ENCODE measurements around the gene GEMIN8. TPM values are rescaled to one million over a fixed set of nuclear protein-coding genes. Genes with fewer than 3 reads are reported as not detected.

The GEMIN8 gene
- total and polyA plus RNA-seq, 2 of the 8 experiments (the other 6 are each of a cell fraction or from before 2014, with no cell fraction given), result 18.2 to 31.4 TPM

GRCh38 chrX:14043209-14043608 is 13.5 kb upstream of the GEMIN8 start:
- no peak overlapping the region for H4K5ac ChIP-seq (ENCODE audit: insufficient read length, low read depth, low read length)
- TF ChIP-seq SIX5 (IDR thresholded peaks at IDR 0.05; ENCODE audit: low read depth, low read length) (no peak), YY1 (IDR thresholded peaks at IDR 0.05; ENCODE audit: low read depth, low read length) (no peak), SIRT6 (IDR thresholded peaks at IDR 0.05; ENCODE audit: low read length) (no peak), BRCA1 (IDR thresholded peaks at IDR 0.05; ENCODE audit: low read depth, low read length) (no peak), ATF2 (IDR thresholded peaks at IDR 0.05; ENCODE audit: low read length) (no peak), NRF1 (IDR thresholded peaks at IDR 0.05; ENCODE audit: low read depth, low read length) (no peak), SP4 (IDR thresholded peaks at IDR 0.05; ENCODE audit: low read length) (no peak), JUND (IDR thresholded peaks at IDR 0.05; ENCODE audit: low read length) (no peak), KDM1A (IDR thresholded peaks at IDR 0.05; ENCODE audit: borderline replicate concordance, low read length) (no peak), CHD1 (IDR thresholded peaks at IDR 0.05; ENCODE audit: low read depth, low read length) (no peak), TAF7 (optimal IDR thresholded peaks at IDR 0.05; ENCODE audit: borderline replicate concordance, low read depth, low read length) (no peak), SIN3A (conservative IDR thresholded peaks at IDR 0.05 in 1 of 2, IDR thresholded peaks at IDR 0.05 in 1 of 2; ENCODE audit: low read depth in 1 of 2, low read length in 2 of 2) (no peak), SP2 (IDR thresholded peaks at IDR 0.05; ENCODE audit: low read length) (no peak), BACH1 (IDR thresholded peaks at IDR 0.05; ENCODE audit: low read length) (no peak)
- H3K9me3 ChIP-seq (ENCODE audit: insufficient read depth in 2 of 2, low read depth in 1 of 2, low read length in 1 of 2), result no peaks in the 10 kb centered on the region
- H3K79me1 ChIP-seq (ENCODE audit: low read depth, low read length), result no peaks in the 10 kb centered on the region
- no peaks in the 10 kb centered on the region for H3K36me3 ChIP-seq (ENCODE audit: control insufficient read depth in 2 of 4, insufficient read depth in 4 of 4, low read length in 3 of 4)
- no peak overlapping the region for H2AK5ac ChIP-seq (ENCODE audit: low read depth, low read length)
- no peaks in the 10 kb centered on the region for H3K23me2 ChIP-seq (ENCODE audit: low read depth, low read length)
- no peak overlapping the region for H2BK5ac ChIP-seq (ENCODE audit: low read depth, low read length)
- no peak overlapping the region for H3K4me3 ChIP-seq (ENCODE audit: extremely low read depth in 1 of 4, insufficient read depth in 2 of 4, low read depth in 3 of 4, low read length in 4 of 4)
- DNase-seq (ENCODE audit: low read depth in 1 of 2, low spot score in 2 of 2), result no peak
- no peaks in the 10 kb centered on the region for H4K20me1 ChIP-seq (replicated peaks in 1 of 2; ENCODE audit: control insufficient read depth in 1 of 2, insufficient read depth in 2 of 2, low read length in 2 of 2)
- H2BK12ac ChIP-seq (ENCODE audit: low read depth, low read length), result no peak overlapping the region
- H3K4ac ChIP-seq (replicated peaks; ENCODE audit: insufficient read length, low read depth, low read length), result no peak overlapping the region
- H2AFZ ChIP-seq (ENCODE audit: low read length), result no peak overlapping the region
- H3K18ac ChIP-seq (ENCODE audit: extremely low read depth, low read length), result no peak overlapping the region
- no peaks in the 10 kb centered on the region for H3K79me2 ChIP-seq (ENCODE audit: control insufficient read depth in 1 of 2, insufficient read depth in 2 of 2, low read length in 2 of 2)
- H2BK15ac ChIP-seq (ENCODE audit: low read length), result no peak overlapping the region
- no peak overlapping the region for H3K27ac ChIP-seq (ENCODE audit: low read depth, low read length)
- POLR2A ChIA-PET (ENCODE audit: partially characterized antibody), result no interaction called here
- no peak overlapping the region for H3K9ac ChIP-seq (replicated peaks in 1 of 4; ENCODE audit: extremely low read depth in 1 of 4, low read depth in 3 of 4, low read length in 3 of 4)
- H3K14ac ChIP-seq (ENCODE audit: insufficient read length), result no peak overlapping the region
- no peaks in the 10 kb centered on the region for H3K4me1 ChIP-seq (replicated peaks in 1 of 4; ENCODE audit: control insufficient read depth in 3 of 4, insufficient read depth in 4 of 4, low read length in 3 of 4)
- H3K4me2 ChIP-seq (ENCODE audit: insufficient read depth in 1 of 2, low read depth in 2 of 2, low read length in 2 of 2), result no peak overlapping the region
- no peak overlapping the region for H2BK120ac ChIP-seq (replicated peaks; ENCODE audit: low read depth, low read length)
- no peak for FAIRE-seq
- no peak overlapping the region for H3K23ac ChIP-seq (ENCODE audit: insufficient read length)
- CTCF ChIA-PET (ENCODE audit: partially characterized antibody), result interaction anchor here (2.2 kb wide), 1 partner anchor 485 kb away, joined by 6 read pairs; no protein-coding TSS in a partner anchor
- H4K8ac ChIP-seq (ENCODE audit: extremely low read depth, insufficient read depth, low read length), result no peak overlapping the region
- H3K56ac ChIP-seq (replicated peaks; ENCODE audit: insufficient read length, low read depth, low read length), result no peak overlapping the region
- no peak overlapping the region for H4K91ac ChIP-seq (replicated peaks; ENCODE audit: insufficient read length, low read length)
- no peaks in the 10 kb centered on the region for H3K27me3 ChIP-seq (replicated peaks in 1 of 4; ENCODE audit: control insufficient read depth in 3 of 4, extremely low read depth in 1 of 4, insufficient read depth in 3 of 4, low read length in 3 of 4)
- no peak overlapping the region for H2BK20ac ChIP-seq (ENCODE audit: low read length)

Data from H1 (cell line).